GM06990 (cell line): ENCODE results near the gene SDC1.

ENCODE experiments used
- DNase-seq: peaks from one replicate; pipeline ENCODE4 v3.0.0-alpha.2; 2011; ENCODE audit not compliant: insufficient read length; ENCODE audit errors: extremely low read depth
- H3K27me3 ChIP-seq: replicated peaks from 2 replicates; pipeline ENCODE4 v1.6.0; 2011; ENCODE audit warnings: low read length; ENCODE audit not compliant: control insufficient read depth, insufficient read depth
- H3K36me3 ChIP-seq: 2 replicates; pipeline ENCODE4 v1.5.1; 2011; ENCODE audit warnings: low read length; ENCODE audit not compliant: control insufficient read depth, insufficient read depth
- H3K4me3 ChIP-seq: replicated peaks from 2 replicates; pipeline ENCODE4 v1.5.1; 2011; ENCODE audit warnings: low read depth, mild to moderate bottlenecking, control low read depth, low read length
- CTCF ChIP-seq: IDR thresholded peaks from 2 replicates; pipeline ENCODE4 v1.5.1; 2011; ENCODE audit warnings: low read length, control low read depth, mild to moderate bottlenecking, inconsistent platforms; ENCODE audit not compliant: insufficient read depth, poor library complexity, severe bottlenecking

The SDC1 gene

GRCh38 chr2:20176760-20177159, 48.2 kb downstream of the SDC1 start:
- TF ChIP-seq CTCF: no peak
- Histone ChIP-seq H3K27me3 (no peaks in the 10 kb centered on the region), H3K4me3 (no peak overlapping the region), H3K36me3 (no peaks in the 10 kb centered on the region)
- no peak for DNase-seq

GRCh38 chr2:20175931-20176330, 49.0 kb downstream of the SDC1 start:
- TF ChIP-seq CTCF: no peak
- Histone ChIP-seq H3K36me3 (no peaks in the 10 kb centered on the region), H3K4me3 (no peak overlapping the region), H3K27me3 (no peaks in the 10 kb centered on the region)
- DNase-seq: no peak

GRCh38 chr2:20175267-20175666, 49.7 kb downstream of the SDC1 start:
- DNase-seq: no peak
- TF ChIP-seq CTCF: no peak
- Histone ChIP-seq H3K4me3 (no peak overlapping the region), H3K27me3 (no peaks in the 10 kb centered on the region), H3K36me3 (no peaks in the 10 kb centered on the region)

- DNase-seq: no peak
- Histone ChIP-seq H3K36me3 (no peaks in the 10 kb centered on the region), H3K4me3 (no peak overlapping the region), H3K27me3 (no peaks in the 10 kb centered on the region)
- TF ChIP-seq CTCF: no peak
Observed at GRCh38 chr2:20174410-20174809, 50.5 kb downstream of the SDC1 start.

GRCh38 chr2:20173496-20174402, 51.2 kb downstream of the SDC1 start:
- DNase-seq: no peak
- Histone ChIP-seq H3K27me3 (no peaks in the 10 kb centered on the region), H3K36me3 (no peaks in the 10 kb centered on the region), H3K4me3 (no peak overlapping the region)
- TF ChIP-seq CTCF: no peak

GRCh38 chr2:20173064-20173463, 51.9 kb downstream of the SDC1 start:
- Histone ChIP-seq H3K27me3 (no peaks in the 10 kb centered on the region), H3K4me3 (no peak overlapping the region), H3K36me3 (no peaks in the 10 kb centered on the region)
- DNase-seq: no peak
- TF ChIP-seq CTCF: no peak
